ENCODE data around the gene JDP2.

JDP2 gene

DNA sequence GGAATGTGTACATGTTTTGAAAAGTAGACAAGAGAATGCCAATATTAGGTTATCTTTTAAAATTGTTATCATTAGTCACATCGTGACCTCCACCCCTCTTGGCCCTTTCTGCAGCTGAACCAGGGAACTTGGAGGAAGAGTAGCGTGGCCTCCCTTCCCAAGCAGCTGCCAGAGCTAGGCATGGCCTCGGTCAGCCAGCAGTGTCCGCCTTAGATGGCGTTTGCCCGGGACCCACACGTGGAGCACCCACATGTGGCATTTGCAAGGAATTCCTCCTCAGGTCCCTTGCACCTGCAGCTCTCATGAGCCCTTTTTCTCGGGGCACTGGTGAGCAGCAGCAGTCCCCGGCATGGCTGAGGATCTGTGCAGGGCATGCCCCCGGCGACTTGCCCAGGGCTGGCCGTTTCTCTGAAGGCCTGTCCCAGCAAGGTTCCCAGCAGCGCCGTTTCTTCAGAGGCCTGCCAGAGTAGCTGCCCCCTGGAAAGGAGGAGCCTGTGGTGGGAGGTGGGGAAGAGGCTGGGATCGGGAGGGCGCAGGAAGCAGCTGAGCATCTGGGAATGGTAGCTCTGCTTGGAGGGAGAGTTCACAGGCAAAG lies 10.8 kb downstream of the JDP2 start:
- DNase-seq, result no peak

DNA sequence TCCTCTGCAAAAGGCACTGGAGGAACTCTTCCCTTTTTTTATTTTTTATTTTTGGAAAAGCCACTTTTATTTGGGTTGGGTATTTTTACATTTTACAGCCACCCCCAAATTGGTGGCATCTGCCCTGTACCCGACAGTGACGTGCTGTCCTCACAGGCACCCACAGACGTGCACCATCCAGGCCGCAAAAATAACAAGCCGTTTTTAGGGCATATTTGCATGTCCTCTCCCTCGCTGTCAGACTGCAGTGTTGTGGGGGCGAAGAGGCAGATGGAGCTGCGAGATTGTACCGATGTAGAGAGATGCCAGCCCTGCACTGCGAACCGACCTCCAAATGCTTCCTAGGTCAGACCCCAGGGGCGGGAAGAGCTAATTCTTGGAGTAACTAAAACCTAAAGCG lies 12.2 kb downstream of the JDP2 start:
- no peak for DNase-seq

DNA sequence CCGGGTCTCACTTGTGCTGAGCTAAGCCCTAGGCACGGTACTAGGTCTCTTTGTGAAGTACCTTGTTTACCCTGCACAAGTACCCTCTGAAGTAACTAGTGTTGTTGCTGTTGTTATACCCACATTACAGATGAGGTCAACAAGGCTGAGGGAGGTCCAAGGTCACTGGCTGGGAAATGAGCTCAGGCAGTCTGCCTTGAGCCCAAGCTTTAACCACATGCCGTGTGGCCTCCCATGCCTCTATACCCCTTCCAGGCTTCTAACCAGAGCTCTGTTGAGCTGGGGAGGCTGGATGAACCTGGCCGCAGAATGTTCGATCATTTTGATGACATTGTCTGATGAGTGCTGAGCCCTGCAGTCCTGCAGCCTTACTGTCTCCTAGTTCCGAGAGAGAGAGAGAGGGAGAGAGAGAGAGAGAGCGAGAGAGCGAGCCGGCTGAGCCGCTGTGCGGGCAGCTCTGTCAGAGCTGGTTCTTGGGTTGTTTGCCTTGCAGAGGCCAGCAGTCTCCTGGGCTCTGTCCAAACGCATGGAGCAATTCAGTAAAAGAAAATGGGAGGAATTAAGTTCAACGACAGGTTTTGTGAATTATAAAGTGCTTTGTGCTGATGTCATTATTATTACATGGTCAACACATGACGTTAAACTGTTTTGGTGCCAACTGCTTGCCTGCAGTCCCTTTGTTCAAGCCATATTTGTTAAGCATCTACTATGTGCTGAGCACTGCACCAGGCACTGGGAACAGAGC lies 13.1 kb downstream of the JDP2 start:
- no peak for DNase-seq

DNA sequence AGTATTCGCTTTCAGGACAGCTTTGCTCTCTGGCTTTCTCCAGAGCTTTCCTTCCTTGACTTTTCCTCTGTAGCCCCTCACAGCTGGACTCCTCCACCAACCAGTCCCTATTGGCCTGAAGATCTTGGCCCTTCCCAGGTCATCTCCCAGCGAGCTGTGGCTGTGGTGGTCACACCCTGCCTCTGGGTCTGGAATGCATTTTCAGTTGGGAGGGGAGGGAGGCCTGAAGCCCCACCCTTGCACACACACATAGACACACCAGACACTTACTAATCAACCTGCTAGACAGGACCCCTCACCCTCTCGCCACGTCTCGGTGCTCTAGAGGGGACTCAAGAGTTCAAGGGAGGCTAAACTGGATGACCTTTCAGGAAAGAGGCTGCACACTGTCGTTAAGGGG lies 13.9 kb downstream of the JDP2 start:
- no peak for DNase-seq

DNA sequence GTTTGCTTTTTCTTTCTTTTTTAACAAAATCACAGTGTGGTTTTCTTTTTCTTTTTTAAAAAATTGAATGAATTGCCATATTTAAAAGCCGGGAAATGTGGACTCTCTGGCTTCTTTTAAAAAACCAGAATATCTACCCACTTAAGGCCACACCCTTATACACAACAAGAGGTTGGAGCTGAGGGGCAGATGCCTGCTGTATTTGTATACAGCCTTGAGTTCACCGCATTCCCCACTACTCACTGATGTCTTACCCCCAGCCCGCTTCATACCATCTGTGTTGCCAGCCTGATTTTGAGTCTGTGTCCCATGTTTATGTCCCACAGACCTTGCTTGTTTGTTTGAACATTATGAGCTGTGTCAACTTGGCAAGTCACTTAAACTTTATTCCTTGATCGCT lies 14.3 kb downstream of the JDP2 start:
- no peak for DNase-seq

DNA sequence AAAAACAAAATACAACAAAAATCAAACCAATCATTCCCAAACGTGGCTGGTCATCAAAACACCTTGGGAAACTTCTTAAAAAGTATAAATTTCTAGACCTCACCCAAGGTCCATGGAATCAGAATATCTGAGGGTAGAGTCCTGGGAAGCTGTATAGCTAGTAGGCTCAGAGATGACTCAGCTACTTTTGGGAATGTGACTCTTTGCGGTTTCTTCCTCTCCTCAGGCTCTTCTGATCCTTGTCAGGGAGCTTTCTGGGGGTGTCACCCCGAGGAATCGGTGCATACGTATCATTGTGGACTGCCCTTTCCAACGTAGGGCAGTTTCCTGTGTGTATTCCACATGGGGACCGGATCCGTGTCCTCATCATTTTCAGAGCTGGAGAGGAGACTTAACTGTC lies 14.8 kb downstream of the JDP2 start:
- no peak for DNase-seq

DNA sequence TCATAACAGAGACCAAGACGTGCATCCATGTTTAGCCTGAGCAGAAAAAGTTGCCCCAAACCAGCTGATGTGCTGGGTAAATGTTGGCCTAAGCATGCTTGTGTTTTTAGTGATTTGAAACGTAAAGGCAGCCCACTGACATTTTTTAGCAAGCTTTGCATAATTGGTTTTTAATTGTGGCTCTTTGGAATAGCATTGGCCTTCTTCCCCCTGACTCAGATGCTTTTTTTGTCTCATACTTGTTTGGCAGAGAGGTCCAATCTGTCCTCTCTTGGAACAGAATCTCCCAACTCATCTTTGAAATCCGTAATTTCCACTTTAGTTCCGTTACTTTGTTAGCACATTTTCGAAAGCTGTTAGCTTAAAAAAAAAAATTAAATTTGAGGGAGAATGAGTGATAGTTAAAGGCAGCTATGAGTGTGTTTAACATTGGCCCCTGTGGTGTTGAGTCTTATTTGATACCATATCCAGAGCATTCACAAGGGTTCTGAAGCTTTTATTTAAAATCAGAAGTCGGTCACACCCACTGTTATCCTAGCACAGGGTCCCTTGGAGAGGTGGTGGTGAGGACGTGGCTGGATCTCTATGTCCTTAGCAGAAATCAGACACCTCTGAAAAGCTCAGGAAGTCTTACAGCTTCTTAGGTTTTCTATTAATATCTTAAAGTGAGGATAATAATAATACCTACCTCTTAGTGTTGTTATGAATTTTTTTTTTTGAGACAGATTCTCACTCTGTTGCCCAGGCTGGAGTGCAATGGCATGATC lies 15.6 kb downstream of the JDP2 start:
- no peak for DNase-seq

DNA sequence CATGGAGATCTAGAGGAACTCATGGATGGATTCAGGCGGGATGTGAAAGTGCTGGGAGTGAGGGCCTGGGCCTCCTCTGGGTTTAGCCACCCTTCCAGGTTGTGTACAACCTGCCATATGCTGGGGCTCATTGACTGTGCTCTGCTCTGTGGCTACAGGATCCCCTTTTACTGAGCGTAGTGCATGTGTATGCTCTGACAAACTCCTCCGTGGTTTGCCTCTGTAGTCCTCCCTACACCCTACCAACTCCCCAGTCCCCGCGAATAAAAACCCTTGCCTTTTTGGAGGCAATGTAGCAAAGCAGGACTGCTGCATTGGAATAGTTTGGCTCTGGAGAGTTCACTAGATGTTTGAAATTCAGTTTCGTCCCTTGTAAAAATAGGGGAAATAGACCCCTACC lies 17.4 kb downstream of the JDP2 start:
- DNase-seq, result no peak

DNA sequence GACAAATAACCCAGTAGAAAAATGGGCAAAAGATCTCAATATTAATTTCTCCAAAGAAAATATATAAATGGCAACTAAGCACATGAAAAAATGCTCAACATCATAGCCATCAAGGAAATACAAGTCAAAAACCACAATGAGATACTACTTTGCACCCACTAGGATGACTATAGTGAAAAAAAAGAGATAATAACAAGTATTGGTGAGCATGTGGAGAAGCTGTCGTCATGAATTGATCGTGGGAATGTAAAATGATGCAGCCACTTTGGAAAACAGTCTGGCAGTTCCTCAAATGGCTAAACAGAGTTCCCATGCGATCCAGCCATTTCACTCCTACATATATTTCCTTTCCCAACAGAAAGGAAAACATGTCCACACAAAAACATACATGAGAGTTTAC lies 18.1 kb downstream of the JDP2 start:
- no peak for DNase-seq

DNA sequence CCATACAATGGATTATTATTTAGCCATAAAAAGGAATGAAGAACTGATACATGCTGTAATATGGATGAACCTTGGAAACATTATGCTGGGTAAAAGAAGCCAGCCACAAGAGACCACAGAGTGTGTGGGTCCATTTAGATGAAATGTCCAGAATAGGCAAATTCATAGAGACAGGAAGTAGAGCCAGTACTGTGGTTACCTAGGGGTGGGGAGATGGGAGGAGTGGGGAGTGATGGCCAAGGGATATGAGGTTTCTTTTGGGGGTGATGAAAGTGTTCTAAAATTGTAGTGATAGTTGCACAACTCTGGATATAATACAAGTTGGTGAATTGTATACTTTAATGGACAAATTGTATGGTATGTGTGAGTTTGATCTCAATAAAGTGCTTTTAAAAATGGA lies 18.6 kb downstream of the JDP2 start:
- no peak for DNase-seq

DNA sequence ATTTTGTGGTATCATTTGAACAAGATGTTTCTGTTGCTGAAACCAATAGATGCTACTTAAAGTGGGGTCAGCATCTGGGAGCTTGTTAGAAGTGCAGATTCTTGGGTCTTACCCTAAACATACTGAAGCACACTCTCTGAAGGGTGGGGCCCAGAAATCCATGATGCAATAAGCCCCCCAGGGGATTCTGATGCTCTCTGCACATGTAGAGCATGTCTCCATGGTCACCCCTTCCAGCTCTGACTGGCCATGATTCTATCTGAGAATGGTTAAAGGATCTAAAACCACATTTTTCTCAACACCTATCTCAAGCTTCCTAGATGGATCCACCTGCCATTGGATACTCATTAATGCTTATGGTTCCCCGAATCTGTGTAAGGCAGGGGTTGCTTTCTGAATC lies 20.4 kb downstream of the JDP2 start:
- DNase-seq, result no peak

DNA sequence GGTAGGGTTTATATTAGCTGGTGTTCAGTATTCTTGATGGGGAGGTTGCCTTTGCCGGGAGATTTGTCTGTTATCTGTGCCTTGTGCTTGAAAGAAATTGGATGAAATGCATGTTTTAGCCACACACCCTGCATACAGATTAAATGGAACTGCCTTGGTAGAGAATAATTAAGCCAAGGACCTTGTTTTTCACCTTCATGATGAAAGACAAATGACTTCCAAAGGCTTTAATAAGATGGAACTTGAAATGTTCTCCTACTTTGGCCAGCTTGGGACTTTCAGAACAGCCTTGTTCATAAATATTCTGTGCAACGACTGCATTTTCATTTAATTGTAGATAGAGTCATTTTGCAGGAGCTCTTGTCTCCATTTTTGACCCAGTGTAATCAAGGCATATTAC lies 21.2 kb downstream of the JDP2 start:
- no peak for DNase-seq

DNA sequence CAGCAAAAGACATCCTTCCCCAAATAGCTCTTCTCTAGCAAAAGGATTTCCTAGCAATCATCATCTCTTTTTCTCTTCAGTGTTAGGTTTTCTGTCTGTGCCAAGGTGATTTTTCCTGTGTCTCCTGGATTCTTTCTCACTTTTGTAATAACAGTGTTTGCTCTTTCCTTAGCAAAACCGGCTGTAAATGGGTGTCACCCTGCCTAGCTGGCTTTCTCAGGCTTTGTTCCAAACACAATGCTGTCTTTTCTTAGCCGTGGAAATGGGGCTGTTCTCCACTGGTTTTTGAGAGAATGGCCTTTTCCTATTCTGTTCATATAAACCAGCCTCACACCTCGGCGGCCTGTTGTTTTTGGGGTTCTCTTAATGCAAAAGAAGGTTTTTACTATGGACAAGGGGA lies 21.9 kb downstream of the JDP2 start:
- DNase-seq, result no peak

DNA sequence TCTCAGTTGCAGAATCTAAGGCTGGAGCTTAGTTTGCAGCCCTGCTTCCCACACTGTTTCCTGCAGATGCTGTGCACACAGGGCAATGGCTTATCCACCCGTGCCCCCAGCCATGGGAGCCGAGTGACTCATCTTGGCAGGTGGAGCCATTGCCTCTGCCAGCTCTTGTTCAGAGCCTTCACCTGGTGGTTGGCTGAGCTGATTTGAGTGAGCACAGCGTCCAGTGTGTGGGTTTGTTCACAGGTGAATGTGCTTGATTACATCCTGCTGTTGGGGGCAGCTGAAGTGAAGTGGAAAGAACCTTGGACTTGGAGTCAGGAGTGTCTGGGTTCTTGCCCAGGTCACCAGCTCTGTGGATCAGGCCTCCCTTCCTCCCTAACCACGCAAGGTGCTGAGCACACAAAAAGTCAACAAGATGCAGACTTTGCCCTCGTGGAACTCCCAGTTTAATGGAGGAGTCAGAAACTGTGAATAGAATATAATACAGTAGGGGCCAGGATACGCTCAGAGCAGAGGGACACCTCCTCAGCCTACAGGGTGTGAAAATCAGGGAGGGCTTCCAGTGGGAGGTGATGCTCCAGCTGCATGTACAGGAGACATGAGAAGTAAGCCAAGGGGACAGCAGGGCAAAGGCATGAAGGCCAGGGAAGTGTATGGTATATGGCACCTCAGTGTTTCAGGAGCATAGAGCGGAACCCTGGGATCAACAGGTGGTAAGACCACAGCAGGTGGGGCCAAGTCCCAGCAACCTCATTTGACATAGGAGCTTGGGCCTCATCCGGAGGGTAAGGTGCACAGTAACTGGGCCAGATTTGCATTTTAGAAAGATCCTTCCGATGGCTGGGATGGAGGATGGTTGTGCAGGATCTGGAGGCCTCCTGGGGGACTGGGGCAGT lies 22.8 kb downstream of the JDP2 start:
- no peak for DNase-seq

DNA sequence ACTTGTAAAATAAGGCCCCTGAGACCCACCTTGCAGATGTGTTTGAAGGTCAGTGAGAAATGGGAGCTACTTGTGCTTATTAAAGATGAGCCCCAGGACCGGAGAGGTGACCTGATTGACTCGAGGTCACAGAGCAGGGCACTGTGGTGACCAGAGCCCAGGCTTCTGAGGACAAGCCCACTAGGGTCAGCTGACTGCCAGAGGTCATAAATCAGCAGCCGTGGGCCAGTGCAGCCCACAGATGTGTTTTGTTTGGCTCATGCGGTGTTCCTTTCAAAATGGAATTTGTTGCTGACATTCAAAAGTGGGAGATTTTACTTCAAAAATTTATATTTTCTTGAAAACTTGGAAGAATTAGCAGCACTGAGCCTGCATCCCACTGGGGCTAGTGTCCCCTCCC lies 24.5 kb downstream of the JDP2 start:
- no peak for DNase-seq

DNA sequence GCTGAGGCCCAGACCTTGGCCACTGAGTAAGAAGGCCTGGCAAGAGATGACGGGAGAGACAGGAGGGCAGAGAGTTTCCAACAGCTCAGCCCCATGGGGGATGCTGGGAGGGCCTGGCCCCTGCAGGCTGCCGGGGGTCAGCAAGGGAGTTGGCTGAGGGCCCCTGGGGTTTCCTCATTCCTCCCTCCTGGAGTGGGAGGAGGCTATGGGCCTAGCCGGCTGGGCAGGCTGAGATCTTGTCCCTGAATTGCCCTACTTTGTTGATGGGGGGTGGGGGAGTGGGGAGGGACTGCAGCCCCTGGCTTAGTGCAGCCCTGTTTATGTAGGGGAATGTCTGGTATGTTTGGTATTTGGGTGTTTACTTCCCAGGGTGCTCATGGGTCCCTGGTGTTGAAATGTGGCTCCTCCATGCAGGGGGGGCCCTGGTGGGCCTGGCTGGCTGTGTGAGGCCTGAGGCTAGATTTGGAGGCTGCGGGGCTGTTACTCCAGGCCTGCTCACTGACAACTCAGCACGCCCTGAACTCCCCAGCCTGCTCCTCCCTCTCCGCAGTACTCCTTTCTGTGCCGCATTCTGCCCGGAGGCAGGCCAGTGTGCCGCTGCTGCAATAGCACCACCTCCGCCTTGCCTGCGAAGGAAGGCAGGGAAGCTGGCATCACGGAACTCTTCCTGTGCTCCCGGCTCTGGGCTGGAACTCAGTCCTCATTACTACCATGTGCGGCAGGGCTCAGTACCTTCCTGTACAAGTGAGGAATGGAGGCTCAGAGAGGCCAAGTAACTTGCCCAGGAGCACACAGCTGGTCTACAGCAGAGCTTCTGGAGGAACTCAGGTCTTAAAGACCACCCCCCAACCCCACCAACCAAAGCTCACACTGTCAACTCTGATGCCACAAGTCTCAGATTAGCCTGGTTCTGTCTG lies 25.3 kb downstream of the JDP2 start:
- no peak for DNase-seq

DNA sequence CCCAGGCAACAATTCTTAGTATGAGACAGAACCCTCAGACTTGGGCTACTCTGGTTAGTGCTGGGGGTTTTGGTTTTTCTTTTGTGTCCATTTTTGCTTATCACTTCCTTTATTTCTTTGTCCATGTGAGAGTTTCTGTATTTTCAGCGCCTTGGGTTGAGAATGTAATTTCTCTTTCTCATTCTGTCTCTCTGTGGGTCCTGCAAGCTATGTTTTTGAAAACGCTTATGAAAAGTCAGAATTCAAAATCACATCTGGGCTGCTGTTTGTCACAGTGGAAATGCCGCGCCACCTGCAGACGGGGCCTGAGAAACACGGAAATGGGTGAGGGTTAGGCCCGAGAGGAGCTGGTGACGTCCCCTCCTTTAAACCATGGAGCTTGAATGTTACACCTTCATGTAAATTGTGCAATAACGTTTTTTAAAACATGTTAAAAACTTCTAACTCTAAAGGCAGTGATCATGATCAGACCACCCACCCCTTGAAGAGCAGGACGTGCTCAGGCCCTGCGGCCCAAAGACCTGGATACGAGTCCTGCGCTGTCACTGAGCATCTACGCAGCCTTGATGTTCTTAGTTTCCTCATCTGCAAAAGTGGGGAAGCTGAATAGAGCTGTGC lies 26.1 kb downstream of the JDP2 start:
- DNase-seq, result peak in 1 of 2 donors; percentile 43

DNA sequence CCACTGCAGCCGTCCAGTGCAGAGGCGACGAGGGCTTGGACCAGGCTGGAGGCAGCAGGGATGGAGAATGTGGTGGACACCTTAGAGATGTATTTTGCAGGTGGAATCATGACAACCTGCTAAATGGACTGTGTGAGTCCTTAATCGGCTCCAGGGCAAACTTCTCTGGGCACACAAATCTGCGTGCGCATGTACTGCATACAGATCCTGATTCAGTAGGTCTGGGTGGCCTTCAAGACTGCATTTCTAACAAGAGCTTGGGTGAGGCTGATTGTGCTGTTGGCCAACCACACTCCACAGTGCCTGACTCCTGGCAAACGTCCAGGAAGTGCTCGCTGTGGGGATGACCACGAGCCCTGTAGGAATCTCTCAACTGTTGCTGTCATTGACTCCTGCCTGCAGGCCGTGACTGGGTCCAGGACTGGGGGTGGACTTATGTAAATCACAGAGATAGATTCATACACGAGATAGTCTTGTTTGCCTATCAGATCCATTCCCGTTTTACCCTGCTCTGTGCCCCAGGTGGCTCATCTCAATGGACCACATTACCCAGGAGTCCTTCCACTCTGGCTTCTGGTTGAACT lies 27.2 kb downstream of the JDP2 start:
- no peak for DNase-seq

DNA sequence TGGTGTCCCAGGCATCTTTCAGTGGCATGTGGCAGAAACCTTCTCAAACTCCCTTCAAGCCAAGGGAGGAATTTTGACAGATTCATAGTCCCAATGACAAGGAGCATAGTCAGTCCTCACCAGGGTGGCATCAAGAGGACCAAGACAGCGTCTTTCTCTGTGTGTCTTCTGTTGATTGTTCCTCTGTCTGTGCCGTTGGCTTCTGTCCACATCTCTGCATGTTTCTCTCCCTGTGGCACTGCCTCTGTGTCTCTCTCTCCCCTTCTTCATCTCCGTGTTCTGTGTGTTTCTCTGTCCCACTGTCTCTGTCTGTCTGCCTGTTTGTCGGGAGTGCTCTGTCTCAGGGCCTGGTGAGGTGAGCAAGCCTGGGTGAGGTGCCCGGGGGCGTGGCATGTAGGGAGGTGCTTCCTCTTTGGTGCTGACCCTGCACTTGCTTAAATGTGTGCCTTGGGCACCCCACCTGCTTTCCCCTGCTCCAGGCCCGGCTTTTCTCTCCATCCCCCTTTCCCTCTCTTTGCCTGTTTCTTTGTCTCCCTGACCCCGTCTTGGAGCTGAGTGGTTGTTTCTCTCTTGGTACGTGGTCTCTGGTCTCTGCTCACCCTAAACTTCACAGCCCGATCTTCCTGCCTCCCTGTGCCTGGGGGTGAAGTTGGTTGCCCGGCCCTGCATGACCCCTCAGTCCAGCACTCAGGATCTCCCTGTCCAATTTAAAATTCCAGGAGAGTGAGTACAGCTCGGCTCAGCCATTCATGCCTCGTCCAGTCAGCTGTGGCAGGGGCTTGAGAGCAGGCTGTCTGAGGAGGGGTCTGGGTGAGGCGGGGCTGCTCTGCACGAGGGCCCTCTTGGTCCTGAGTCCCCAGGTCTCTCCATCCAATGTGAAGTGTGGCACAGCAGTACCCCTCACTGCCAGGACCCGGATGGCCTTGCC lies 28.5 kb downstream of the JDP2 start:
- no peak for DNase-seq

DNA sequence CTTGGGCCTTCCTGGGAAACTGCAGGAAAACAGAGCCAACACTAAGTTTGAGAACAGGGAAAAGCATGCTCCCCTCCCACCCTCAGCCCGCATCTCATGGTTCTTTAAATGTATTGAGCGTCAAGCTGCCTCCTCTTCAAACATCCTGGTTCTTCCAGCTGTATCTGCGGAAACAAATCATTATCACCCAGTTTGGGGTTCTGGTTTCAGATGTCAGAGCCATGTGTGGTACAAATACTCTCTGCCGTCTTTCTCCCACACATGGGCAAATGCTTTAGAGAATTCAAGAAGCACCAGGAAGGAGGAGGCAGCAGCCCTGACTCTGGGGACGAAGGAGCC lies 29.1 kb downstream of the JDP2 start:
- no peak for DNase-seq

Measured in CD4-positive, alpha-beta T cell treated with Interleukin-1 beta for 1 hour (primary cell).